NCI-H1105 (cell line): ENCODE data around the gene FAM110A.
"Not testable (repeated sequence)": the region's sequence is repeated elsewhere in the genome, so short reads cannot be mapped to it uniquely, and the experiment has no call there.

ENCODE experiments used
- DNase-seq: peaks from one replicate; lab custom pipeline; 2025; lab: John Stamatoyannopoulos, UW

The FAM110A gene

GRCh38 chr20:823574-823902 lies 10.0 kb upstream of the FAM110A start:
- DNase-seq = no peak

- DNase-seq = no peak
These were observed 9.0 kb upstream of the FAM110A start for GRCh38 chr20:824490-824889.

GRCh38 chr20:824916-825315 lies 8.6 kb upstream of the FAM110A start:
- DNase-seq = no peak

GRCh38 chr20:825710-826421 lies 7.6 kb upstream of the FAM110A start:
- no peak for DNase-seq

GRCh38 chr20:826695-827323 lies 6.7 kb upstream of the FAM110A start:
- DNase-seq = no peak

- DNase-seq = not testable (repeated sequence)
These were observed 5.5 kb upstream of the FAM110A start for GRCh38 chr20:827981-828380.

- DNase-seq = no peak
These were observed 4.5 kb upstream of the FAM110A start for GRCh38 chr20:828987-829386.

GRCh38 chr20:829551-829950 lies 4.0 kb upstream of the FAM110A start:
- DNase-seq = no peak

GRCh38 chr20:830011-830521 lies 3.4 kb upstream of the FAM110A start:
- DNase-seq = no peak

GRCh38 chr20:831251-831650 lies 2.3 kb upstream of the FAM110A start:
- DNase-seq = no peak

- DNase-seq = no peak
These were observed 1.6 kb upstream of the FAM110A start for GRCh38 chr20:831956-832355.

GRCh38 chr20:833121-833449 lies 430 bp upstream of the FAM110A start:
- no peak for DNase-seq

GRCh38 chr20:834151-834746 lies 734 bp downstream of the FAM110A start:
- no peak for DNase-seq

- DNase-seq = no peak
These were observed 2.1 kb downstream of the FAM110A start for GRCh38 chr20:835608-836045.

- DNase-seq = no peak
These were observed 2.7 kb downstream of the FAM110A start for GRCh38 chr20:836190-836589.

- DNase-seq = no peak
These were observed 5.5 kb downstream of the FAM110A start for GRCh38 chr20:839015-839414.

- DNase-seq = no peak
These were observed 6.1 kb downstream of the FAM110A start for GRCh38 chr20:839626-840025.

GRCh38 chr20:840503-840857 lies 7.0 kb downstream of the FAM110A start:
- DNase-seq = no peak

GRCh38 chr20:840858-841567 lies 7.5 kb downstream of the FAM110A start:
- no peak for DNase-seq

- no peak for DNase-seq
These were observed 8.3 kb downstream of the FAM110A start for GRCh38 chr20:841568-842546.

- DNase-seq = no peak
These were observed 9.0 kb downstream of the FAM110A start for GRCh38 chr20:842547-842940.

GRCh38 chr20:843912-844311 lies 10.4 kb downstream of the FAM110A start:
- no peak for DNase-seq
